Omental fat pad (tissue), 4 donors: ENCODE measurements around the gene SEMA4F. TPM values are rescaled to one million over a fixed set of nuclear protein-coding genes. Genes with fewer than 3 reads are reported as not detected.

Experiments
- ATAC-seq: fragments of 150-250 bp; one replicate; pipeline ENCODE4 v1.9.1; 2016; ENCODE audit warnings: mild to moderate bottlenecking, moderate library complexity; ENCODE audit not compliant: low FRiP score
- DNase-seq: peaks from one replicate; pipeline ENCODE4 v3.0.0-alpha.2; 2019; ENCODE audit warnings: low spot score
- CTCF ChIP-seq, 3 donors: fragments of 450-650 bp; IDR thresholded peaks; one replicate each; pipeline ENCODE4 v1.5.1; 2016 to 2017; ENCODE audit warnings: antibody characterized with exemption in 3 of 3, mild to moderate bottlenecking in 3 of 3, moderate library complexity in 2 of 3
- total RNA-seq, 4 donors: library from RNA; depleted of rRNA; stranded (reverse); fragments of >200 nt; gene quantifications; one replicate each; pipeline ENCODE4 v1.1.0, GENCODE V29; 2016

SEMA4F gene, protein sequence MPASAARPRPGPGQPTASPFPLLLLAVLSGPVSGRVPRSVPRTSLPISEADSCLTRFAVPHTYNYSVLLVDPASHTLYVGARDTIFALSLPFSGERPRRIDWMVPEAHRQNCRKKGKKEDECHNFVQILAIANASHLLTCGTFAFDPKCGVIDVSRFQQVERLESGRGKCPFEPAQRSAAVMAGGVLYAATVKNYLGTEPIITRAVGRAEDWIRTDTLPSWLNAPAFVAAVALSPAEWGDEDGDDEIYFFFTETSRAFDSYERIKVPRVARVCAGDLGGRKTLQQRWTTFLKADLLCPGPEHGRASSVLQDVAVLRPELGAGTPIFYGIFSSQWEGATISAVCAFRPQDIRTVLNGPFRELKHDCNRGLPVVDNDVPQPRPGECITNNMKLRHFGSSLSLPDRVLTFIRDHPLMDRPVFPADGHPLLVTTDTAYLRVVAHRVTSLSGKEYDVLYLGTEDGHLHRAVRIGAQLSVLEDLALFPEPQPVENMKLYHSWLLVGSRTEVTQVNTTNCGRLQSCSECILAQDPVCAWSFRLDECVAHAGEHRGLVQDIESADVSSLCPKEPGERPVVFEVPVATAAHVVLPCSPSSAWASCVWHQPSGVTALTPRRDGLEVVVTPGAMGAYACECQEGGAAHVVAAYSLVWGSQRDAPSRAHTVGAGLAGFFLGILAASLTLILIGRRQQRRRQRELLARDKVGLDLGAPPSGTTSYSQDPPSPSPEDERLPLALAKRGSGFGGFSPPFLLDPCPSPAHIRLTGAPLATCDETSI
- total RNA-seq: 1 to 10 TPM; 3.5 to 7.3 (median 5.3) TPM

DNA sequence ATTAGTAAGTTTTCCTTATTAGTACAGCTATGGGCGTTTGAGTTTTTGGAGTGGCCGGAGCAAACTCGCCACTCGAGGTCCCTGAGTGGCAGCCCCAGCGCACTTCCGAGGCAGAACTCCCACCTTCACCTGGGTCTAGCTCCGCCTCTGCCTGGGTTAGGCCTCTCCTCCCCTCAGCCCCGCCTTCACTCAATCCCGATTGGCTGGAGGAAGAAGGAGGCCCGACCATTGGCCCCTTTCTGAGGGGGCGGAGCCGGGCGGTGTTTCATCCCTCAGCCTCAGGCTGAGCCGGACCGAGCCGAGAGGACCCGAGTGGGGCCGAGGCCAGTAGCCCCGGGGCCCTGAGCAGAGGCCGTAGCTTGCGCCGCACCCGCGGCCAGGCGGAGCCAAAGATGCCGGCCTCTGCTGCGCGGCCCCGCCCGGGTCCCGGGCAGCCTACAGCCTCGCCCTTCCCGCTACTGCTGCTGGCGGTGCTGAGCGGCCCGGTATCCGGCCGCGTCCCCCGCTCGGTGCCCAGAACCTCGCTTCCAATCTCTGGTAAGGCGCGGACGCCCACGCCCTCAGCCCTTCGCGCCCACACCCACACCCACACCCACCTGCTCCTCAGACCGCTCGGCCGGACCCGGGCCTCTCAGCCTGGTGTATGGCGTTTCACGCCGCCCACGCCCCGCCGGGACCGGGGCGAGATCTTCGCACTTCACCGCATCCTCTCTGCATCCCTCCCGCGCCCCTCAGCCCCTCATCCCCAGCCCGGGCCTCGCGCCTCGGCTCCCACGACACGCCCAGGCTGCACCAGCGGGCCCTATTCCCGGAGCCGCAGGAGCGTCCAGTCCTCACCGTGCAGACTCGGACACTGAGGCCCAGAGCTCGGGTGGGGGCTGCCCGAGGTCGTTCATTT is at the start of gene SEMA4F:
TSS of gene SEMA4F (plus strand) at position 263 of the 898 bp plus-strand sequence. CDS start at position 393, 130 bp downstream.
- peak; percentile 72 for DNase-seq
- TF ChIP-seq CTCF (IDR thresholded peaks at IDR 0.05): no peak
- ATAC-seq: peak; percentile 100

DNA sequence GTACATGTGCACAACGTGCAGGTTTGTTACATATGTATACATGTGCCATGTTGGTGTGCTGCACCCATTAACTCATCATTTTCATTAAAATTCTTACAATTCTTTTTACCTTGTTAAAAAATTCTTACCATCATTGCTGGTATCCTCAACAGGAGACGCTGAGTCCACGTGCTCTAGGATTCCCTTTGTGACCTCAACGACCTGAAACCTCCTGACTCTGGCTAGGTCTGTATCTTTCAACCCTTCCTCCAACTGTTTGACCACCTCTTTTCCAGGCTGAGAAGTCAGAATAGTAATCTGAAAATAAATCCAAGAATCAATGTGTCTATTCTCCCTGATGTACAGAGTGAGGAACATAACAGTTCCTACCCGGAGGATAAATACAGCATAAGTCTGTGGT is 47.1 kb upstream of the SEMA4F start:
- TF ChIP-seq CTCF (IDR thresholded peaks at IDR 0.05): no peak

DNA sequence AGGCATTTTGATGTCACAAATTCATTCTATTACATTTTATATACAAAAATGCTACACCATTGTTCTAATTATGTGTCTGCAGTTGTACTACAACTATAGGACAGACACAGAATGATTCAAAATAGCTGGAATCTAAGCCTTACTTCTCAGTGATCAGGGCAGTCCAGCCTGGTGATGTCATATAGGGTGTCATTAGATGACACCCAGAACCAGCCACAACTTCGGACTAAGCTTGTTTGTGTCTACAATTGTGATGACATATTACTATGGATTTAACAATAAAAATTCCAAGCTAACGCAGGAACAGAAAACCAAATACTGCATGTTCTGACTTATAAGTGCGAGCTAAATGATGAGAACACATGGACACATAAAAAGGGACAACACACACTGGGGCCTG is 36.9 kb upstream of the SEMA4F start:
- DNase-seq (no peak), ATAC-seq (no peak)
- no peak for TF ChIP-seq CTCF (IDR thresholded peaks at IDR 0.05)

More for the DNA sequence above, 47.1 kb upstream of the SEMA4F start:
- DNase-seq (no peak), ATAC-seq (no peak)

DNA sequence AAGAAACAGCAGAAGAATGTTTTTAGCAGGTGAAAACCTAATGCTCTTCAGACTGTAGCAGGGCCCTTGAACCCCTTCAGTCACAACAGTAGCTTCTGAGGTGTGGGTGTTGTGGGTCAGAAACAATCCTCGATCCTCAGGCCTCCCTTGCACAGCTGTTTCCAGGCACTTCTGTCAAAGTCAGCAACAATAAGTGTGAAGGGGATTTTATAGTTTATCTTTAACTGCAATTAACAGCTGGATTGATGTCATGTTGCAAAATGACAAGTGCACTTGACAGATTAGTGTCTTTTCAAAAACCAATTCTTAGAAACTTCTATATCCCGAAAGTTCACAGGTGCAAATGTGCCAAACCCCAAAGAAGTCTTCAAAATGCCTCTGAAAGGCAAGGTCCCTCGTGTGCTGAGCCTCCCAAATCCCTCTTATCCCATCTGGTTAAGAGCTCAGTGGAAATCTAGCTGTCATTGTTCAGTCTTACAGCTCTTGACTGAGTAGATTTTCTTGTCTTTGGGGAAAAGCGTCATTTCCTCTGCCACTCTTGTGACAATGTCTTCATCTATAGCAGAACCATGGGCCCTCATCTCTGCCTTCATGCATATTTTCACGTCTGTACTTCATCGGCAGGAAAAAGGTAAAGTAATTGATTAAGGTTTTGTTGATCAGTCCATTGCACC is 35.5 kb upstream of the SEMA4F start:
- DNase-seq (no peak), ATAC-seq (no peak)
- TF ChIP-seq CTCF (IDR thresholded peaks at IDR 0.05): no peak

DNA sequence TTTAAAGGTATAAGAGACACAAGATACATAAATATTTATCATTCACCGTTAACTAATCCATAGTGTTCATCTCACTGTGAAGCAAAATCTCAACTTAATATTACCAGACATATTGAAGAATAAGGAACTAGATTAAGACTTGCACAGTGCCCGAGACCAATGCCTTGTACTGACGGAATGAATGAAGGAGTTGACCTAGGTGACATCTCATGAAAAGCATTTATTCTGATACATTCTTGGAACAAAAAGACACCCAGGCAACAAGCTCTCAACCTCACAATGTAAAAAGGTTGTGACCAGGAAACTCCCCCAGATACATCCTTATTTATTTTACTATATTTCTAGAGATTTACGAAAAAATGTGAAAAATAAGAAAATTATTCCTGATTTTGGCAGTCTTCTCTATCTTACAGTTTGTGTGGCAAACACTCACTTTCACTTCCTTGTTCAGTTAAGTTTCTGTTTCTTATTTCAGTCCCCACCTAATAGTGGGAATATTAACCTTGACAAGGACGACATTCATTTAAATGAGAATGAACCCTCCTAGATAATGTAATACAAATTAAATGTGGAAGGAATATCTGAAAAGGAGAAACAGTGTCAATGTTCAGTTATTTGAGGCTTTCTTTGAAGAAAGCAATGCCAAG is 34.3 kb upstream of the SEMA4F start:
- DNase-seq (no peak), ATAC-seq (no peak)
- no peak for TF ChIP-seq CTCF (IDR thresholded peaks at IDR 0.05)

DNA sequence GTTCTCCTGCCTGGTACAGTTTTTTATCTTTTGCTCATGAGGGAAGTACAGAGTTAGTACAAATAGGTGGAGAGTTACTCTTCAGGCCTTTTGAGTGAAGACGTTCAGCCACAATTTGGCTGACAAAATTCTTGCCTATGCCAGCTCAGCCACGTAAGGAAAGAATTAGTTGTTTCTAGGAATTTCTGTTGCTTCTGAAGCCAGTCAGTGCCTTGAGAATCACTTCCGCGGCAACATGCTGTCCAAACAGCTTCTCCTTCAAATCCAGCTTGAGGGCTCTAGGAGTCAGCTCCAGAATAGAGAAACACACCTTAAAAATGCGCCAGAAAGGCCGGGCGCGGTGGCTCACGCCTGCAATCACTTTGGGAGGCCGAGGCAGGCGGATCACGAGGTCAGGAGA is 33.4 kb upstream of the SEMA4F start:
- no peak for TF ChIP-seq CTCF (IDR thresholded peaks at IDR 0.05)

More for the DNA sequence above, 33.4 kb upstream of the SEMA4F start:
- DNase-seq (no peak), ATAC-seq (no peak)
